Tibial nerve (tissue), 4 donors: Measurements from ENCODE around the gene HTR3B. TPM values are rescaled to one million over a fixed set of nuclear protein-coding genes. Genes with fewer than 3 reads are reported as not detected.
"Not testable (repeated sequence)": the region's sequence is repeated elsewhere in the genome, so short reads cannot be mapped to it uniquely, and the experiment has no call there.

Experiments used
- DNase-seq, 2 donors: peaks; one replicate each; pipeline ENCODE4 v3.0.0-alpha.2; 2019; ENCODE audit warnings: low spot score in 2 of 2
- H3K27ac ChIP-seq, 4 donors: fragments of 200-600 bp; sonication (generic) in 3 of 4; one replicate each; pipeline ENCODE4 v1.5.1; 2017 to 2019; ENCODE audit warnings: mild to moderate bottlenecking in 1 of 4
- H3K27me3 ChIP-seq, 2 donors: fragments of 200-600 bp; sonication (generic) in 1 of 2; one replicate each; pipeline versions ENCODE4 v1.5.1 to v1.6.0; 2017 to 2019
- H3K36me3 ChIP-seq, 3 donors: fragments of 200-600 bp; sonication (generic); one replicate each; pipeline ENCODE4 v1.5.1; 2018 to 2019
- H3K4me1 ChIP-seq, 4 donors: fragments of 200-600 bp; sonication (generic) in 3 of 4; one replicate each; pipeline ENCODE4 v1.5.1; 2017 to 2019
- H3K4me3 ChIP-seq, 4 donors: fragments of 200-600 bp; sonication (generic) in 3 of 4; one replicate each; pipeline ENCODE4 v1.5.1; 2017 to 2019; ENCODE audit warnings: mild to moderate bottlenecking in 1 of 4, moderate library complexity in 1 of 4
- H3K9me3 ChIP-seq, 4 donors: fragments of 200-600 bp; sonication (generic) in 3 of 4; one replicate each; pipeline ENCODE4 v1.5.1; 2017 to 2019
- EP300 ChIP-seq, 2 donors: sonication (generic); formaldehyde crosslinking; IDR thresholded peaks; one replicate each; pipeline ENCODE4 v1.6.1; 2017; ENCODE audit warnings: antibody characterized with exemption in 2 of 2, mild to moderate bottlenecking in 1 of 2
- POLR2A ChIP-seq, 2 donors: fragments of 450-650 bp; IDR thresholded peaks; one replicate each; pipeline ENCODE4 v1.6.1; 2017; ENCODE audit warnings: antibody characterized with exemption in 2 of 2, mild to moderate bottlenecking in 2 of 2, moderate library complexity in 2 of 2
- WGBS, 2 donors: methylation state at CpG; one replicate each; pipeline ENCODE4 v1.1.5; 2018; 5-methylcytosine and 5-hydroxymethylcytosine counted together
- total RNA-seq, 4 donors: library from RNA; depleted of rRNA; stranded (reverse); fragments of >200 nt; gene quantifications; one replicate each; pipeline ENCODE4 v1.1.0, GENCODE V29; 2016
- TF ChIP-seq, protein P1 (sequence below), 5 experiments: fragments of 200-600 bp in 3 of 5; fragments of 450-650 bp in 2 of 5; sonication (generic) in 3 of 5; IDR thresholded peaks; one replicate each; pipeline ENCODE4 v1.5.1; 2016 to 2019; ENCODE audit warnings: antibody characterized with exemption in 5 of 5, mild to moderate bottlenecking in 3 of 5, moderate library complexity in 2 of 5

Gene HTR3B
- total RNA-seq, 4 donors from 2014 or later = not detected

DNA sequence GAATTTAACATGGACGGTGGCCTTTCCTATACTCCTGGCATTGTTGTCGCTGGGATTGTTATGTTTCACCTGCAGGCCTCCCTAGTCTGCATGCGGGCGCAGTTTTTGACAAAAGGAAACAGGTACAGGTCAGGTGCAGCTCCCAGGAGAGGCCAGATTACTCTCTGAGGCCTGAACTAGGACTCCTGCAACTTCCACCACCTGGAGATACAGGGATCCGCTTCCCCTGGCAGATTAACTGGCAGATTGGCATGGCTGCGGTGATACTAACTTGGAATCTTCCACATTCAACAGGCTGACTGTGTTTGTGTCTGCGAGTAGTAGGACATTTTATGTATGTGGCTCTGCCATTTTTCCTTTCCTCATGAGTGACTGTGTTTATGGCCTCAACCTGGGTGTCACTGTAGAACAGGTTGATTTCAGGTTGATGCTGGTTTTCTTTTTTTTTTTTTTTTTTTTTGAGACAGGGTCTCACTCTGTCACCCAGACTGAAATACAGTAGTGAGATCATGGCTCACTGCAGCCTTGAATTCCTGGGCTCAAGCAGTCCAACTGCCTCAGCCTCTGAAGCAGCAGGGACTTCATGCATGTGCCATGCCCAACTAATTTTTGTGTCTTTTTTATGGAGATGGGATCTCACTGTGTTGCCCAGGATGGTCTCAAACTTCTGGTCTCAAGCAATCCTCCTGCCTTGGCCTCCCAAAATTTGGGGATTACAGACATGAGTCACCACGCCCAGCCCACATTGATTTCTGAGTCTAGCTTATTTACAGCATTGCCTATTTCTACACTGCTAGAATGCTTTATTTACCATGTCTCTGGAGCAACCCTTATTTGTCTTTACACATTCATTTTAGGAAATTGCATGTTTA is 27.6 kb upstream of the HTR3B start:
- 97% methylated on average over 7 to 8 of the region's 8 CpGs for WGBS, 2 donors
- DNase-seq = no peak
- H3K36me3 ChIP-seq = no peaks in the 10 kb centered on the region

DNA sequence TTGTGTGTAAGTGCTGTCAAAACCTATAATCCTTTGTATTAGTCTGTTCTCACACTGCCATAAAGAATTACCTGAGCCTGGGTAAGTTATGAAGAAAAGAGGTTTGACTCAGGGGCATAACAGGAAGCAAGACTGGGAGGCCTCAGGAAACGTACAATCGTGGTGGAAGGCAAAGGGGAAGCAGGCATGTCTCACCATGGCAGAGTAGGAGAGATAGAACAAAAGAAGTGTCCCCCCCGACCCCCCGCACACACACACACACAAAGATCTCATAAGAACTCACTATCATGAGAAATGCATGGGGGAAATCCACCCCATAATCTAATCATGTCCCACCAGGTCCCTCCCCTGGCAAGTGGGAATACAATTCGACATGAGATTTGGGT is 26.9 kb upstream of the HTR3B start:
- no peak for TF ChIP-seq POLR2A (IDR thresholded peaks at IDR 0.05)
- TF ChIP-seq, protein P1, sequence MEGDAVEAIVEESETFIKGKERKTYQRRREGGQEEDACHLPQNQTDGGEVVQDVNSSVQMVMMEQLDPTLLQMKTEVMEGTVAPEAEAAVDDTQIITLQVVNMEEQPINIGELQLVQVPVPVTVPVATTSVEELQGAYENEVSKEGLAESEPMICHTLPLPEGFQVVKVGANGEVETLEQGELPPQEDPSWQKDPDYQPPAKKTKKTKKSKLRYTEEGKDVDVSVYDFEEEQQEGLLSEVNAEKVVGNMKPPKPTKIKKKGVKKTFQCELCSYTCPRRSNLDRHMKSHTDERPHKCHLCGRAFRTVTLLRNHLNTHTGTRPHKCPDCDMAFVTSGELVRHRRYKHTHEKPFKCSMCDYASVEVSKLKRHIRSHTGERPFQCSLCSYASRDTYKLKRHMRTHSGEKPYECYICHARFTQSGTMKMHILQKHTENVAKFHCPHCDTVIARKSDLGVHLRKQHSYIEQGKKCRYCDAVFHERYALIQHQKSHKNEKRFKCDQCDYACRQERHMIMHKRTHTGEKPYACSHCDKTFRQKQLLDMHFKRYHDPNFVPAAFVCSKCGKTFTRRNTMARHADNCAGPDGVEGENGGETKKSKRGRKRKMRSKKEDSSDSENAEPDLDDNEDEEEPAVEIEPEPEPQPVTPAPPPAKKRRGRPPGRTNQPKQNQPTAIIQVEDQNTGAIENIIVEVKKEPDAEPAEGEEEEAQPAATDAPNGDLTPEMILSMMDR (IDR thresholded peaks at IDR 0.05) = no peak
- no peak for TF ChIP-seq EP300 (IDR thresholded peaks at IDR 0.05)
- no peak overlapping the region for H3K27ac ChIP-seq

More for the DNA sequence above, 27.6 kb upstream of the HTR3B start:
- TF ChIP-seq EP300 (IDR thresholded peaks at IDR 0.05) (no peak), POLR2A (IDR thresholded peaks at IDR 0.05) (no peak)
- TF ChIP-seq, protein P1 (IDR thresholded peaks at IDR 0.05) = no peak
- Histone ChIP-seq H3K27ac (no peak overlapping the region), H3K9me3 (no peaks in the 10 kb centered on the region), H3K4me1 (peaks cover 0 to 28% (median 5%) of the 10 kb centered on the region in 4 donors), H3K27me3 (no peaks in the 10 kb centered on the region), H3K4me3 (no peak overlapping the region)

DNA sequence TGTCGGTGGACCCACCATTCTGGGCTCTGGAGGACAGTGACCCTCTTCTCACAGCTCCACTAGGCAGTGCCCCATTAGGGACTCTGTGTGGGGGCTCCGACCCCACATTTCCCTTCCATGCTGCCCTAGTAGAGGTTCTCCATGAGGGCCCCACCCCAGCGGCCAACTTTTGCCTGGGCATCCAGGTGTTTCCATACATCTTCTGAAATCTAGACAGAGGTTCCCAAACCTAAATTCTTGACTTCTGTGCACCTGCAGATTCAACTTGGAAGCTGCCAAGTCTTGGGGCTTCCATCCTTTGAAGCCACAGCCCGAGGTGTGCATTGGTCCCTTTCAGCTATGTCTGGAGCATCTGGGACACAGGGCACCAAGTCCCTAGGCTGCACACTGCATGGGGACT is 25.1 kb upstream of the HTR3B start:
- H3K4me3 ChIP-seq, H3K27ac ChIP-seq, H3K36me3 ChIP-seq, H3K9me3 ChIP-seq, H3K27me3 ChIP-seq, DNase-seq, H3K4me1 ChIP-seq: not testable (repeated sequence)
- WGBS, 2 donors = 95 to 96% methylated on average over 4 of the region's 4 CpGs

More for the DNA sequence above, 26.9 kb upstream of the HTR3B start:
- Histone ChIP-seq H3K4me3 (no peak overlapping the region), H3K4me1 (peaks cover 0 to 22% (median 5%) of the 10 kb centered on the region in 4 donors), H3K36me3 (no peaks in the 10 kb centered on the region), H3K9me3 (no peaks in the 10 kb centered on the region), H3K27me3 (no peaks in the 10 kb centered on the region)
- 71 to 81% methylated on average over 5 of the region's 5 CpGs for WGBS, 2 donors
- DNase-seq = no peak

DNA sequence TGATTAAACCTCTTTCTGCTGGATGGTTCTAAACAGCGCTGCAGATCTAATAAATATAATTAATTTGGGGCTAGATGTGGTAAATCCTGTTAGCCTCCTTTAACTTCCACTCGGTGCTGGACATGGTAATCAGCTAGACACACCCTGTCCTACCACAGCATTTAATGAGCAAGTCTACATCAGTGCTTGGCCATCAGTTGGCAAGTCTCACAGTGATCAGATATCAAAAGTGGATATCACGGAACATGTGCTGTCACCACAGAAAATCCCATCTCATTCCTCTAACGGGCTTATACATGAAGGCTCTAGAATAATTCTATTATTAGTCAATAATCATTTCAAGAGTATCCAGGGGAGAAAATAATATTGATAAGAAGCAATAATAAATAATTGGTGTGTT is 23.6 kb upstream of the HTR3B start:
- peaks cover 0 to 1% (median 0%) of the 10 kb centered on the region in 4 donors for H3K4me1 ChIP-seq
- no peaks in the 10 kb centered on the region for H3K36me3 ChIP-seq
- no peak overlapping the region for H3K4me3 ChIP-seq
- no peak overlapping the region for H3K27ac ChIP-seq
- TF ChIP-seq EP300 (IDR thresholded peaks at IDR 0.05) = no peak
- TF ChIP-seq, protein P1 (IDR thresholded peaks at IDR 0.05) = no peak
- TF ChIP-seq POLR2A (IDR thresholded peaks at IDR 0.05) = no peak
- no peak for DNase-seq
- H3K9me3 ChIP-seq = no peaks in the 10 kb centered on the region
- WGBS, 2 donors = 78 to 90% methylated on average over 4 of the region's 4 CpGs
- H3K27me3 ChIP-seq = no peaks in the 10 kb centered on the region

DNA sequence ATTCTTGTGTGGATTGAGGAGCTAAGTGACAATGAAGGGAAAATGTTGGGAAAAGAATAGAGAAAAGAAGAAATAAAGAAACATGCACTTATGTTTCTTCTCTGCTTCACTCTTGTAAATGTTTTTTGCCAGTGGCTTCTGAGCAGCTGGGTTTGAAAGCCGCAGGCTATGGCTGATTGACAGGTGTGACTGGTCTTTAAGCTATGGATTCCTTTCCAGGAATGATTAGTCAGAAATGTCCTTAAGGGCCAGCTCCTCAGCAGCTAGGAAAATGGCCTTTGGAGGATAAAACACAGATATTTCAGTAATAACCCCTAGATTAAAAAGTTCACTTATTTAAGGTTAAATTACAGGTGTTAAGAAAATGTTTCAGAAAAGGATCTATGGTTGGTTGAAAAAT is 22.7 kb upstream of the HTR3B start:
- no peaks in the 10 kb centered on the region for H3K27me3 ChIP-seq
- no peak overlapping the region for H3K4me3 ChIP-seq
- H3K4me1 ChIP-seq = no peaks in the 10 kb centered on the region
- WGBS, 2 donors = 70 to 85% methylated on average over 1 of the region's 1 CpG
- no peak overlapping the region for H3K27ac ChIP-seq
- H3K9me3 ChIP-seq = no peaks in the 10 kb centered on the region
- TF ChIP-seq EP300 (IDR thresholded peaks at IDR 0.05) = no peak
- TF ChIP-seq, protein P1 (IDR thresholded peaks at IDR 0.05) = no peak
- TF ChIP-seq POLR2A (IDR thresholded peaks at IDR 0.05) = no peak
- no peak for DNase-seq
- no peaks in the 10 kb centered on the region for H3K36me3 ChIP-seq
